ENCODE measurements around the gene PDP2. TPM values are rescaled to one million over a fixed set of nuclear protein-coding genes. Genes with fewer than 3 reads are reported as not detected.

The PDP2 gene
- total RNA-seq, 1 experiment from 2014 or later: 23.1 TPM

DNA sequence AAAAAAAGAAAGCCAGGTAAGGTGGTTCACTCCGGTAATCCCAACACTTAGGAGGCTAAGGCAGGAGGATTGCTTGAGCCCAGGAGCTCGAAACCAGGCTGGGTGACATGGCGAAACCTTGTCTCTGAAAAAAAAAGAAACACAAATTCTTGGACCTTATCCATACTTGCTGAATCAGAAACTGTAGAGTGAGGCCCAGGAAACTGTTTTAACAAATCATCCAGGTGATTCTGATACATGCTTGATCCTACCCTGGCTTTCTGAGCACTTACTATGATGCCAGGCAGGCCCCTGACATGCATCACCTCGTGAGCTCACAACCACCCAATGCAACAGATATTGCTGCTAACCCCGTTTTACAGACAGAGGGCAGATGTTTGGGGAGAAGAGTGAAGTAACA is 45.6 kb upstream of the PDP2 start:
- H3K27me3 ChIP-seq (ENCODE audit: insufficient read depth, low read length): no peaks in the 10 kb centered on the region
- Mint-ChIP-seq H3K27me3 (ENCODE audit: low read depth) (peaks cover 36% of the 10 kb centered on the region), H3K4me1 (peaks cover 2 to 4% of the 10 kb centered on the region in 2 experiments; a peak in 1 of 4 replicates), H3K36me3 (ENCODE audit: insufficient read depth in 1 of 3, low read depth in 3 of 3) (no peaks in the 10 kb centered on the region), H3K4me3 (no peak overlapping the region), H3K9me3 (peaks cover 5 to 6% of the 10 kb centered on the region in 2 experiments; a peak in 3 of 5 replicates), H3K27ac (no peak overlapping the region)
- no peak overlapping the region for H3K56ac ChIP-seq (ENCODE audit: insufficient read length, low read depth, low read length)
- H3K18ac ChIP-seq (ENCODE audit: insufficient read length, low read depth, low read length): no peak overlapping the region
- H3K79me2 ChIP-seq (ENCODE audit: insufficient read depth, low read length): peaks cover under 1% of the 10 kb centered on the region; the same call in 1 of the 2 replicates
- peaks cover 1% of the 10 kb centered on the region for H3K79me1 ChIP-seq (ENCODE audit: insufficient read depth, low read depth, low read length, poor library complexity, severe bottlenecking)
- no peak overlapping the region for H4K8ac ChIP-seq (replicated peaks; ENCODE audit: insufficient read length, low read depth, low read length)
- H3K27ac ChIP-seq (ENCODE audit: insufficient read length, low read depth, low read length): no peak overlapping the region
- no peaks in the 10 kb centered on the region for H3K4me1 ChIP-seq (ENCODE audit: insufficient read depth, low read length)
- no peaks in the 10 kb centered on the region for H3K9me3 ChIP-seq (ENCODE audit: control insufficient read depth, low read depth, low read length)
- no peak overlapping the region for H2BK15ac ChIP-seq (ENCODE audit: low read depth, low read length)
- H3K4ac ChIP-seq (ENCODE audit: low read depth, low read length): no peak overlapping the region
- H4K20me1 ChIP-seq (ENCODE audit: control insufficient read depth, insufficient read depth, insufficient read length): no peaks in the 10 kb centered on the region
- H3K4me2 ChIP-seq (ENCODE audit: insufficient read depth, insufficient read length, low read length): no peak overlapping the region
- H2BK12ac ChIP-seq (ENCODE audit: insufficient read length, low read depth, low read length): no peak overlapping the region
- no peak for DNase-seq
- H2BK120ac ChIP-seq (ENCODE audit: low read depth, low read length, poor library complexity, severe bottlenecking): no peak overlapping the region
- H2BK5ac ChIP-seq (ENCODE audit: insufficient read length, low read length): no peak overlapping the region
- whole genome bisulfite sequencing (ENCODE audit: extremely low coverage, insufficient read length, low lambda C conversion rate): no CpG with 5 or more reads among the region's 5 CpGs
- no peak overlapping the region for H3K9ac ChIP-seq (ENCODE audit: extremely low read depth, insufficient read length, low read length)
- H3K14ac ChIP-seq (ENCODE audit: insufficient read depth, low read length): no peak overlapping the region
- no peaks in the 10 kb centered on the region for H3K23me2 ChIP-seq (ENCODE audit: insufficient read length, low read depth, low read length, poor library complexity, severe bottlenecking)
- no peak overlapping the region for H3K23ac ChIP-seq (ENCODE audit: insufficient read length, low read depth, low read length)
- H4K5ac ChIP-seq (ENCODE audit: insufficient read length, low read depth, low read length): no peak overlapping the region
- TF ChIP-seq, protein P1, sequence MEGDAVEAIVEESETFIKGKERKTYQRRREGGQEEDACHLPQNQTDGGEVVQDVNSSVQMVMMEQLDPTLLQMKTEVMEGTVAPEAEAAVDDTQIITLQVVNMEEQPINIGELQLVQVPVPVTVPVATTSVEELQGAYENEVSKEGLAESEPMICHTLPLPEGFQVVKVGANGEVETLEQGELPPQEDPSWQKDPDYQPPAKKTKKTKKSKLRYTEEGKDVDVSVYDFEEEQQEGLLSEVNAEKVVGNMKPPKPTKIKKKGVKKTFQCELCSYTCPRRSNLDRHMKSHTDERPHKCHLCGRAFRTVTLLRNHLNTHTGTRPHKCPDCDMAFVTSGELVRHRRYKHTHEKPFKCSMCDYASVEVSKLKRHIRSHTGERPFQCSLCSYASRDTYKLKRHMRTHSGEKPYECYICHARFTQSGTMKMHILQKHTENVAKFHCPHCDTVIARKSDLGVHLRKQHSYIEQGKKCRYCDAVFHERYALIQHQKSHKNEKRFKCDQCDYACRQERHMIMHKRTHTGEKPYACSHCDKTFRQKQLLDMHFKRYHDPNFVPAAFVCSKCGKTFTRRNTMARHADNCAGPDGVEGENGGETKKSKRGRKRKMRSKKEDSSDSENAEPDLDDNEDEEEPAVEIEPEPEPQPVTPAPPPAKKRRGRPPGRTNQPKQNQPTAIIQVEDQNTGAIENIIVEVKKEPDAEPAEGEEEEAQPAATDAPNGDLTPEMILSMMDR (conservative IDR thresholded peaks at IDR 0.05): no peak
- H2AFZ ChIP-seq (ENCODE audit: low read length): no peak overlapping the region
- H2AK5ac ChIP-seq (ENCODE audit: insufficient read length, low read length): no peak overlapping the region
- H3T11ph ChIP-seq (ENCODE audit: low read length): no peak overlapping the region
- H2BK20ac ChIP-seq (ENCODE audit: low read depth, low read length, poor library complexity, severe bottlenecking): no peak overlapping the region
- H4K91ac ChIP-seq (ENCODE audit: insufficient read length, low read depth, low read length): no peak overlapping the region
